Measurements from ENCODE around the gene DCP1A.

DCP1A gene

GRCh38 chr3:53244271-53244670 is 103.1 kb downstream of the DCP1A start:
- DNase-seq (ENCODE audit: low spot score), result no peak

GRCh38 chr3:53243785-53244184 is 103.6 kb downstream of the DCP1A start:
- no peak for DNase-seq (ENCODE audit: low spot score)

GRCh38 chr3:53243165-53243564 is 104.2 kb downstream of the DCP1A start:
- no peak for DNase-seq (ENCODE audit: low spot score)

- no peak for DNase-seq (ENCODE audit: low spot score)
Observed at GRCh38 chr3:53242642-53243041, 104.7 kb downstream of the DCP1A start.

GRCh38 chr3:53242155-53242554 is 105.2 kb downstream of the DCP1A start:
- DNase-seq (ENCODE audit: low spot score), result no peak

- DNase-seq (ENCODE audit: low spot score), result no peak
Observed at GRCh38 chr3:53240989-53241972, 106.1 kb downstream of the DCP1A start.

GRCh38 chr3:53239800-53240199 is 107.5 kb downstream of the DCP1A start:
- no peak for DNase-seq (ENCODE audit: low spot score)

- DNase-seq (ENCODE audit: low spot score), result no peak
Observed at GRCh38 chr3:53238886-53239285, 108.5 kb downstream of the DCP1A start.

GRCh38 chr3:53238051-53238850 is 109.1 kb downstream of the DCP1A start:
- no peak for DNase-seq (ENCODE audit: low spot score)

GRCh38 chr3:53236112-53236841 is 111.1 kb downstream of the DCP1A start:
- DNase-seq (ENCODE audit: low spot score), result no peak

GRCh38 chr3:53235545-53235944 is 111.8 kb downstream of the DCP1A start:
- DNase-seq (ENCODE audit: low spot score), result no peak

GRCh38 chr3:53234841-53235232 is 112.5 kb downstream of the DCP1A start:
- DNase-seq (ENCODE audit: low spot score), result no peak

GRCh38 chr3:53234130-53234840 is 113.1 kb downstream of the DCP1A start:
- DNase-seq (ENCODE audit: low spot score), result no peak
